Stimulated activated naive B cell treated with anti-CD40 and anti-IgM and Interleukin-4, amounts not matched to agents 10 μg/mL and 1 μg/mL and 100 μg/mL, for 72 hours (primary cell): ENCODE data around the gene OR14J1.

Source experiments
- ATAC-seq, 2 donors: fragments of 150-1000 bp; cut with Tn5 transposase; replicated peaks; 2 replicates each; pipeline ENCODE4 v1.10.0; 2021; ENCODE audit warnings: moderate library complexity in 1 of 2
- DNase-seq: peaks from one replicate; pipeline ENCODE4 v3.0.0; 2021
- H3K27ac Mint-ChIP-seq: one replicate; pipeline ENCODE4 v1.8.0; 2022; ENCODE audit warnings: mild to moderate bottlenecking, mixed read lengths
- H3K27me3 Mint-ChIP-seq, 2 donors: one replicate each; pipeline ENCODE4 v1.8.0; 2022; ENCODE audit warnings: mixed read lengths in 2 of 2
- H3K36me3 Mint-ChIP-seq, 2 donors: one replicate each; pipeline ENCODE4 v1.8.0; 2022; ENCODE audit warnings: mixed read lengths in 2 of 2, mild to moderate bottlenecking in 1 of 2
- H3K4me1 Mint-ChIP-seq, 2 donors: one replicate each; pipeline ENCODE4 v1.8.0; 2022; ENCODE audit warnings: mixed read lengths in 2 of 2, mild to moderate bottlenecking in 1 of 2
- H3K4me3 Mint-ChIP-seq, 2 donors: one replicate each; pipeline ENCODE4 v1.8.0; 2022; ENCODE audit warnings: mild to moderate bottlenecking in 2 of 2, mixed read lengths in 2 of 2, moderate library complexity in 1 of 2
- H3K9me3 Mint-ChIP-seq, 2 donors: one replicate each; pipeline ENCODE4 v1.8.0; 2022; ENCODE audit warnings: mixed read lengths in 2 of 2, mild to moderate bottlenecking in 1 of 2

OR14J1 gene

DNA sequence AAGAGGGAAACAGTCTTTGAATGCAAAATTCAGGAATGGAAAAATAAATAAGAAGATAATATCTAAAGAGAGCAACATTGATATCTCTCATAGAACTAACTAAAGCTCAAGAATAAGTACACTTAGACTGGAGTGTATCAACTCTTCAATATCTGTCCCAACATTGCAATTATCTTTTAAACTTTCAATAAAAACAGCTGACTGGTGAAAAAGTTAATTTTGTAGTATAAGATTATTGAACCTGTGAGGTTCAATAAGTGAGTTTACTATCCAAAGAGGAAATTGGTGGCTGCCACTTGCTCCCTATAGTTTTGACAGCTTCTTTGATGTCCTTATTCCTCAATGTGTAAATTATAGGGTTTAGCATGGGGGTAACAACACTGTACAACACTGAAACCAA is 53.5 kb downstream of the OR14J1 start:
- no peaks in the 10 kb centered on the region for H3K36me3 Mint-ChIP-seq
- H3K4me3 Mint-ChIP-seq: no peak overlapping the region
- H3K9me3 Mint-ChIP-seq: peaks cover 4 to 5% of the 10 kb centered on the region in 2 donors
- ATAC-seq: no peak
- DNase-seq: no peak
- H3K27me3 Mint-ChIP-seq: peaks cover 10 to 15% of the 10 kb centered on the region in 2 donors
- H3K4me1 Mint-ChIP-seq: no peaks in the 10 kb centered on the region
- no peak overlapping the region for H3K27ac Mint-ChIP-seq

DNA sequence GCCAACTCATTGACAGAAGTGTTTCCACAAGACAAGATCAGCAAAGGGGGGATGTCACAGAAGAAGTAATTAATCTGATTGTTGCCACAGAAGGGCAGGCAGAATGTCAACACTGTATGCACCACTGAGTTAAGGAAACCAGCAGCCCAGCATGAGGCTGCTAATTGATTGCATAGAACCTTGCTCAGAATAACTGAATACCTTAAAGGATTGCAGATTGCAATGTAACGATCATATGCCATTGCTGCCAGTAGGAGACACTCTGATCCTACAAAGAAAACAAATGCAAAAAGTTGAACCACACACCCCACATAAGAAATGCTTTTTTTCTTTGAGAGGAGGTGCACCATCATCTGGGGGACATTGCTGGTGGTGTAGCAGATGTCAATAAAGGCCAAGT is 54.1 kb downstream of the OR14J1 start:
- H3K36me3 Mint-ChIP-seq: no peaks in the 10 kb centered on the region
- H3K27me3 Mint-ChIP-seq: peaks cover 10 to 15% of the 10 kb centered on the region in 2 donors
- H3K27ac Mint-ChIP-seq: no peak overlapping the region
- DNase-seq (no peak), ATAC-seq (no peak)
- H3K9me3 Mint-ChIP-seq: peaks cover 3 to 4% of the 10 kb centered on the region in 2 donors
- no peak overlapping the region for H3K4me3 Mint-ChIP-seq
- H3K4me1 Mint-ChIP-seq: no peaks in the 10 kb centered on the region
